Neural cell (in vitro differentiated cells): ENCODE results near the gene ZBTB2. TPM values are rescaled to one million over a fixed set of nuclear protein-coding genes. Genes with fewer than 3 reads are reported as not detected.

Experiments used
- H2AFZ ChIP-seq: fragments of 200-600, 300-800 bp; sonication (generic), shearing (Covaris generic); 2 replicates; pipeline ENCODE4 v1.6.0; 2014; ENCODE audit warnings: low read depth, mild to moderate bottlenecking, antibody characterized with exemption, low read length, moderate library complexity
- H3F3A ChIP-seq: fragments of 200-600 bp; shearing (Covaris generic); 2 replicates; pipeline ENCODE4 v1.6.1; 2016; ENCODE audit warnings: mild to moderate bottlenecking, moderate library complexity, mixed read lengths, antibody characterized with exemption, low read length; ENCODE audit not compliant: insufficient read depth, poor library complexity, severe bottlenecking
- H3K27ac ChIP-seq: fragments of 200-600, 300-800 bp; sonication (generic), shearing (Covaris generic); 2 replicates; pipeline ENCODE4 v1.5.1; 2014; ENCODE audit warnings: mild to moderate bottlenecking, low read length, moderate library complexity
- H3K27me3 ChIP-seq: fragments of 300-800, 200-600 bp; sonication (generic), shearing (Covaris generic); 2 replicates; pipeline ENCODE4 v1.6.0; 2014; ENCODE audit warnings: mild to moderate bottlenecking, low read depth, low read length, moderate library complexity; ENCODE audit not compliant: insufficient read depth
- H3K36me3 ChIP-seq: fragments of 300-800, 200-600 bp; sonication (generic), shearing (Covaris generic); 2 replicates; pipeline ENCODE4 v1.5.1; 2014; ENCODE audit warnings: mild to moderate bottlenecking, antibody characterized with exemption, low read length, moderate library complexity; ENCODE audit not compliant: insufficient read depth
- H3K4me2 ChIP-seq: fragments of 300-800, 200-600 bp; sonication (generic), shearing (Covaris generic); 2 replicates; pipeline ENCODE4 v1.6.0; 2014; ENCODE audit warnings: mild to moderate bottlenecking, low read length
- H3K4me3 ChIP-seq: fragments of 300-800, 200-600 bp; sonication (generic), shearing (Covaris generic); 2 replicates; pipeline ENCODE4 v1.5.1; 2014; ENCODE audit warnings: mild to moderate bottlenecking, low read length, moderate library complexity
- H3K79me2 ChIP-seq: fragments of 200-600 bp; shearing (Covaris generic); replicated peaks from 2 replicates; pipeline ENCODE4 v1.6.0; 2014; ENCODE audit warnings: mild to moderate bottlenecking, low read length, moderate library complexity; ENCODE audit not compliant: insufficient read depth
- H3K9ac ChIP-seq: fragments of 300-800, 200-600 bp; sonication (generic), shearing (Covaris generic); 2 replicates; pipeline ENCODE4 v1.6.1; 2016; ENCODE audit warnings: mild to moderate bottlenecking, low read length, mixed read lengths
- H3K9me2 ChIP-seq: fragments of 200-600 bp; shearing (Covaris generic); 2 replicates; pipeline ENCODE4 v1.6.1; 2016; ENCODE audit warnings: mild to moderate bottlenecking, low read length, mixed read lengths; ENCODE audit not compliant: insufficient read depth
- H3K9me3 ChIP-seq: fragments of 200-600, 300-800 bp; sonication (generic), shearing (Covaris generic); 2 replicates; pipeline ENCODE4 v1.6.1; 2016; ENCODE audit warnings: mild to moderate bottlenecking, mixed run types, low read length, moderate library complexity, mixed read lengths
- H4K20me1 ChIP-seq: fragments of 200-600 bp; shearing (Covaris generic); 2 replicates; pipeline ENCODE4 v1.6.1; 2016; ENCODE audit warnings: mild to moderate bottlenecking, mixed run types; ENCODE audit not compliant: insufficient read depth
- CTCF ChIP-seq: fragments of 450-650 bp; IDR thresholded peaks from 2 replicates; pipeline ENCODE4 v1.5.1; 2014; ENCODE audit warnings: antibody characterized with exemption, mild to moderate bottlenecking, moderate library complexity; ENCODE audit not compliant: poor library complexity, severe bottlenecking
- EP300 ChIP-seq: fragments of 450-650 bp; conservative IDR thresholded peaks from 2 replicates; pipeline ENCODE4 v1.6.1; 2014; ENCODE audit warnings: antibody characterized with exemption, mild to moderate bottlenecking, moderate library complexity; ENCODE audit not compliant: poor library complexity, severe bottlenecking
- EZH2 ChIP-seq: fragments of 200-600, 300-800 bp; shearing (Covaris generic), sonication (generic); IDR thresholded peaks from 2 replicates; pipeline ENCODE4 v1.6.1; 2014; ENCODE audit warnings: antibody characterized with exemption, low read length, borderline replicate concordance, mild to moderate bottlenecking; ENCODE audit not compliant: insufficient read depth, poor library complexity, severe bottlenecking
- MXI1 ChIP-seq: fragments of 450-650 bp; conservative IDR thresholded peaks from 2 replicates; pipeline ENCODE4 v1.6.1; 2014; ENCODE audit warnings: antibody characterized with exemption, mild to moderate bottlenecking; ENCODE audit not compliant: poor library complexity, severe bottlenecking
- POLR2AphosphoS5 ChIP-seq: IDR thresholded peaks from 2 replicates; pipeline ENCODE4 v1.6.1; 2012
- RAD21 ChIP-seq: fragments of 450-650 bp; conservative IDR thresholded peaks from 2 replicates; pipeline ENCODE4 v1.6.1; 2014; ENCODE audit warnings: antibody characterized with exemption, mild to moderate bottlenecking, moderate library complexity
- REST ChIP-seq: IDR thresholded peaks from 2 replicates; pipeline ENCODE4 v1.6.1; 2012; ENCODE audit warnings: borderline replicate concordance
- SMC3 ChIP-seq: fragments of 450-650 bp; conservative IDR thresholded peaks from 2 replicates; pipeline ENCODE4 v1.6.1; 2014; ENCODE audit warnings: antibody characterized with exemption, mild to moderate bottlenecking, moderate library complexity; ENCODE audit not compliant: poor library complexity
- TAF1 ChIP-seq: IDR thresholded peaks from 2 replicates; pipeline ENCODE4 v1.6.1; 2012; ENCODE audit warnings: low read depth
- polyA plus RNA-seq: library from polyadenylated mRNA; depleted of rRNA; stranded (reverse); fragments of >200 nt; gene quantifications from 2 replicates; pipeline ENCODE4 v1.2.3, GENCODE V29; 2014

Gene ZBTB2
- polyA plus RNA-seq, 1 donor from 2014 or later = 10.3 TPM

GRCh38 chr6:151365233-151365632, 26.1 kb downstream of the ZBTB2 start:
- Histone ChIP-seq H3K27me3 (no peaks in the 10 kb centered on the region), H3K4me2 (no peak overlapping the region), H3K9ac (no peak overlapping the region), H3K4me3 (no peak overlapping the region), H3K79me2 (no peaks in the 10 kb centered on the region), H3K9me3 (no peaks in the 10 kb centered on the region), H4K20me1 (no peaks in the 10 kb centered on the region), H3K27ac (no peak overlapping the region), H2AFZ (no peak overlapping the region), H3K9me2 (no peaks in the 10 kb centered on the region), H3F3A (no peaks in the 10 kb centered on the region), H3K36me3 (no peaks in the 10 kb centered on the region)
- TF ChIP-seq SMC3 (no peak), TAF1 (no peak), EP300 (no peak), RAD21 (no peak), EZH2 (no peak), CTCF (no peak), POLR2AphosphoS5 (no peak), REST (no peak), MXI1 (no peak)

GRCh38 chr6:151359486-151359885, 31.9 kb downstream of the ZBTB2 start:
- Histone ChIP-seq H3K9ac (no peak overlapping the region), H3K27ac (no peak overlapping the region), H4K20me1 (no peaks in the 10 kb centered on the region), H3K4me2 (no peak overlapping the region), H3K9me3 (no peaks in the 10 kb centered on the region), H3K4me3 (no peak overlapping the region), H3K36me3 (no peaks in the 10 kb centered on the region), H3K9me2 (no peaks in the 10 kb centered on the region), H3K79me2 (no peaks in the 10 kb centered on the region), H3K27me3 (no peaks in the 10 kb centered on the region), H3F3A (no peaks in the 10 kb centered on the region), H2AFZ (no peak overlapping the region)
- TF ChIP-seq RAD21 (no peak), REST (no peak), EZH2 (no peak), TAF1 (no peak), CTCF (no peak), POLR2AphosphoS5 (no peak), SMC3 (no peak), MXI1 (no peak), EP300 (no peak)
